ENCODE results near the gene SYT15B.
"Not testable (repeated sequence)": the region's sequence is repeated elsewhere in the genome, so short reads cannot be mapped to it uniquely, and the experiment has no call there.

- TF ChIP-seq, protein P1, sequence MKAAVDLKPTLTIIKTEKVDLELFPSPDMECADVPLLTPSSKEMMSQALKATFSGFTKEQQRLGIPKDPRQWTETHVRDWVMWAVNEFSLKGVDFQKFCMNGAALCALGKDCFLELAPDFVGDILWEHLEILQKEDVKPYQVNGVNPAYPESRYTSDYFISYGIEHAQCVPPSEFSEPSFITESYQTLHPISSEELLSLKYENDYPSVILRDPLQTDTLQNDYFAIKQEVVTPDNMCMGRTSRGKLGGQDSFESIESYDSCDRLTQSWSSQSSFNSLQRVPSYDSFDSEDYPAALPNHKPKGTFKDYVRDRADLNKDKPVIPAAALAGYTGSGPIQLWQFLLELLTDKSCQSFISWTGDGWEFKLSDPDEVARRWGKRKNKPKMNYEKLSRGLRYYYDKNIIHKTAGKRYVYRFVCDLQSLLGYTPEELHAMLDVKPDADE (IDR thresholded peaks at IDR 0.05): not testable (repeated sequence)
- TF ChIP-seq, protein P2, sequence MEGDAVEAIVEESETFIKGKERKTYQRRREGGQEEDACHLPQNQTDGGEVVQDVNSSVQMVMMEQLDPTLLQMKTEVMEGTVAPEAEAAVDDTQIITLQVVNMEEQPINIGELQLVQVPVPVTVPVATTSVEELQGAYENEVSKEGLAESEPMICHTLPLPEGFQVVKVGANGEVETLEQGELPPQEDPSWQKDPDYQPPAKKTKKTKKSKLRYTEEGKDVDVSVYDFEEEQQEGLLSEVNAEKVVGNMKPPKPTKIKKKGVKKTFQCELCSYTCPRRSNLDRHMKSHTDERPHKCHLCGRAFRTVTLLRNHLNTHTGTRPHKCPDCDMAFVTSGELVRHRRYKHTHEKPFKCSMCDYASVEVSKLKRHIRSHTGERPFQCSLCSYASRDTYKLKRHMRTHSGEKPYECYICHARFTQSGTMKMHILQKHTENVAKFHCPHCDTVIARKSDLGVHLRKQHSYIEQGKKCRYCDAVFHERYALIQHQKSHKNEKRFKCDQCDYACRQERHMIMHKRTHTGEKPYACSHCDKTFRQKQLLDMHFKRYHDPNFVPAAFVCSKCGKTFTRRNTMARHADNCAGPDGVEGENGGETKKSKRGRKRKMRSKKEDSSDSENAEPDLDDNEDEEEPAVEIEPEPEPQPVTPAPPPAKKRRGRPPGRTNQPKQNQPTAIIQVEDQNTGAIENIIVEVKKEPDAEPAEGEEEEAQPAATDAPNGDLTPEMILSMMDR (conservative IDR thresholded peaks at IDR 0.05; ENCODE audit: low read depth in 2 of 2): not testable (repeated sequence)
- TF ChIP-seq, protein P3, sequence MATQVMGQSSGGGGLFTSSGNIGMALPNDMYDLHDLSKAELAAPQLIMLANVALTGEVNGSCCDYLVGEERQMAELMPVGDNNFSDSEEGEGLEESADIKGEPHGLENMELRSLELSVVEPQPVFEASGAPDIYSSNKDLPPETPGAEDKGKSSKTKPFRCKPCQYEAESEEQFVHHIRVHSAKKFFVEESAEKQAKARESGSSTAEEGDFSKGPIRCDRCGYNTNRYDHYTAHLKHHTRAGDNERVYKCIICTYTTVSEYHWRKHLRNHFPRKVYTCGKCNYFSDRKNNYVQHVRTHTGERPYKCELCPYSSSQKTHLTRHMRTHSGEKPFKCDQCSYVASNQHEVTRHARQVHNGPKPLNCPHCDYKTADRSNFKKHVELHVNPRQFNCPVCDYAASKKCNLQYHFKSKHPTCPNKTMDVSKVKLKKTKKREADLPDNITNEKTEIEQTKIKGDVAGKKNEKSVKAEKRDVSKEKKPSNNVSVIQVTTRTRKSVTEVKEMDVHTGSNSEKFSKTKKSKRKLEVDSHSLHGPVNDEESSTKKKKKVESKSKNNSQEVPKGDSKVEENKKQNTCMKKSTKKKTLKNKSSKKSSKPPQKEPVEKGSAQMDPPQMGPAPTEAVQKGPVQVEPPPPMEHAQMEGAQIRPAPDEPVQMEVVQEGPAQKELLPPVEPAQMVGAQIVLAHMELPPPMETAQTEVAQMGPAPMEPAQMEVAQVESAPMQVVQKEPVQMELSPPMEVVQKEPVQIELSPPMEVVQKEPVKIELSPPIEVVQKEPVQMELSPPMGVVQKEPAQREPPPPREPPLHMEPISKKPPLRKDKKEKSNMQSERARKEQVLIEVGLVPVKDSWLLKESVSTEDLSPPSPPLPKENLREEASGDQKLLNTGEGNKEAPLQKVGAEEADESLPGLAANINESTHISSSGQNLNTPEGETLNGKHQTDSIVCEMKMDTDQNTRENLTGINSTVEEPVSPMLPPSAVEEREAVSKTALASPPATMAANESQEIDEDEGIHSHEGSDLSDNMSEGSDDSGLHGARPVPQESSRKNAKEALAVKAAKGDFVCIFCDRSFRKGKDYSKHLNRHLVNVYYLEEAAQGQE (IDR thresholded peaks at IDR 0.05; ENCODE audit: unreplicated experiment): not testable (repeated sequence)
- not testable (repeated sequence) for TF ChIP-seq EZH2 (IDR thresholded peaks at IDR 0.05; ENCODE audit: low read depth, unreplicated experiment); EZH2phosphoT487 (IDR thresholded peaks at IDR 0.05; ENCODE audit: unreplicated experiment); STAT1 (IDR thresholded peaks at IDR 0.05; ENCODE audit: unreplicated experiment); POLR2AphosphoS5 (IDR thresholded peaks at IDR 0.05; ENCODE audit: low read depth); CREB1 (CRISPR knock-in tag; IDR thresholded peaks at IDR 0.05; ENCODE audit: low read depth); JUNB (IDR thresholded peaks at IDR 0.05; ENCODE audit: unreplicated experiment); ZNF331 (CRISPR knock-in tag; IDR thresholded peaks at IDR 0.05; ENCODE audit: low read depth)
Observed at GRCh38 chr10:47751821-47752220, 11.6 kb downstream of the SYT15B start.
